ENCODE measurements around the gene HTT-AS.

HTT-AS gene

DNA sequence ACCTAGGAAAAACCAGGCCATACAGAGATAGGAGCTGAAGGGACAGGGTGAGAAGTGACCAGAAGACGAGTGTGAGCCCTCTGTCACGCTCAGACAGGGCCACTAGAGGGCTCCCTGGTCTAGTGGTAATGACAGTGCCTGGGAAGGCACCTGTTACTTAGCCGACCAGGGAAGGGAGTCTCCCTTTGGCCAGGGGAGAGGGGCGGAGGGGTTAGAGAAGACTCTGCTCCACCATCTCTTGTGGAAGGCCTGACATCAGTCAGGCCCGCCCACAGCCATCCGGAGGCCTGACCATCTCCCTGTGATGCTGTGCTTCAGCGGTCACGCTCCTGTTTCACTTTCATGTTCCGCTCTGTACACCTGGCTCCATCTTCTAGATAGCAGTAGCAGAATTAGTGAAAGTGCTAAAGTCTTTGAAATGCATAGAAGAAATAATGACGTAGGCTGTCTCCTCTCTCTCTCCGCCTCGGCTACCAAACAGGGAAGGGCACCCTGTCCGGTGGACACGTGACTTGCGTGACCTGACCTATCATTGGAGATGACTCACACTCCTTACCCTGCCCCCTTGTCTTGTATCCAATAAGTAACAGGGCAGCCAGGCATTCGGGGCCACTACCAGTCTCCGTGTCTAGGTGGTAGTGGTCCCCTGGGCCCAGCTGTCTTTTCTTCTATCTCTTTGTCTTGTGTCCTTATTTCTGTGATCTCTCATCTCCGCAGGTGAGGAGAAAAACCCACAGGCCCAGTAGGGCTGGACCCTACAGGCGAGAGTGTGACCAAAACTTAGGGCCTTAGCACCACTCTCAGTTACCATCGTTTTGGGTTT lies 26.7 kb downstream of the HTT-AS start:
- Histone ChIP-seq H3K4me2 (ENCODE audit: low read depth, low read length, poor library complexity, severe bottlenecking) (peak overlapping the region; percentile 60), H3K27me3 (ENCODE audit: insufficient read depth, low read length, poor library complexity, severe bottlenecking) (no peaks in the 10 kb centered on the region), H2AFZ (ENCODE audit: low read length) (peak overlapping the region; percentile 87), H3K9ac (ENCODE audit: low read depth, low read length, poor library complexity, severe bottlenecking) (no peak overlapping the region), H4K20me1 (ENCODE audit: insufficient read depth, low read length, poor library complexity, severe bottlenecking) (no peaks in the 10 kb centered on the region), H3K4me1 (ENCODE audit: insufficient read depth, low read length, poor library complexity, severe bottlenecking) (peaks cover 9% of the 10 kb centered on the region), H3K9me2 (replicated peaks; ENCODE audit: low read depth, low read length) (no peaks in the 10 kb centered on the region), H3K36me3 (ENCODE audit: insufficient read depth, low read length) (no peaks in the 10 kb centered on the region), H3K4me3 (ENCODE audit: low read length, poor library complexity, severe bottlenecking) (peak overlapping the region; percentile 48), H3F3A (ENCODE audit: low read depth) (no peaks in the 10 kb centered on the region), H3K79me2 (ENCODE audit: insufficient read depth, low read length) (no peaks in the 10 kb centered on the region), H3K9me3 (ENCODE audit: insufficient read depth, low read depth, low read length) (no peaks in the 10 kb centered on the region)
- TF ChIP-seq, protein P1, sequence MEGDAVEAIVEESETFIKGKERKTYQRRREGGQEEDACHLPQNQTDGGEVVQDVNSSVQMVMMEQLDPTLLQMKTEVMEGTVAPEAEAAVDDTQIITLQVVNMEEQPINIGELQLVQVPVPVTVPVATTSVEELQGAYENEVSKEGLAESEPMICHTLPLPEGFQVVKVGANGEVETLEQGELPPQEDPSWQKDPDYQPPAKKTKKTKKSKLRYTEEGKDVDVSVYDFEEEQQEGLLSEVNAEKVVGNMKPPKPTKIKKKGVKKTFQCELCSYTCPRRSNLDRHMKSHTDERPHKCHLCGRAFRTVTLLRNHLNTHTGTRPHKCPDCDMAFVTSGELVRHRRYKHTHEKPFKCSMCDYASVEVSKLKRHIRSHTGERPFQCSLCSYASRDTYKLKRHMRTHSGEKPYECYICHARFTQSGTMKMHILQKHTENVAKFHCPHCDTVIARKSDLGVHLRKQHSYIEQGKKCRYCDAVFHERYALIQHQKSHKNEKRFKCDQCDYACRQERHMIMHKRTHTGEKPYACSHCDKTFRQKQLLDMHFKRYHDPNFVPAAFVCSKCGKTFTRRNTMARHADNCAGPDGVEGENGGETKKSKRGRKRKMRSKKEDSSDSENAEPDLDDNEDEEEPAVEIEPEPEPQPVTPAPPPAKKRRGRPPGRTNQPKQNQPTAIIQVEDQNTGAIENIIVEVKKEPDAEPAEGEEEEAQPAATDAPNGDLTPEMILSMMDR (conservative IDR thresholded peaks at IDR 0.05; ENCODE audit: low read length) = peak; percentile 67
- TF ChIP-seq EZH2phosphoT487 (IDR thresholded peaks at IDR 0.05; ENCODE audit: borderline replicate concordance) = no peak

DNA sequence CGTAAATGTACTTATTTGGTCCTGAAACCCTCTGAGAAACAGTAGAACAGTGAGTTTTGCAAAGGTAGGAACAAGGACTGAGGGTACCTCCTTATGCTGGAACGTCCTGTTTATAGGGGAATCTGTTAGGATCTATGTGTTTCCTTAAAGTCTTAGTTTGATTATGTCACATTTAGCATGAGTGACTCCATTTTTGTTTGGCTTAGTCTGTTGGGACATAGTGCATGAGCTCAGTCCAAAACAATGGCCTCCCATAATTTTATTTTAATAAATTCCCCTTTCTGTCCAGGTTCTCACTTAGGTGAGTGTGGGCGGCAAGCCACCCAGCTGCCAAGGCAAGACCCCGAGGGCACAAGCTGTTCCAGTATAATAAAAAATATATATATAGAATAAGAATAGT lies 27.7 kb downstream of the HTT-AS start:
- H4K20me1 ChIP-seq (ENCODE audit: insufficient read depth, low read length, poor library complexity, severe bottlenecking) = no peaks in the 10 kb centered on the region
- no peaks in the 10 kb centered on the region for H3K36me3 ChIP-seq (ENCODE audit: insufficient read depth, low read length)
- H3F3A ChIP-seq (ENCODE audit: low read depth) = no peaks in the 10 kb centered on the region
- H3K9me2 ChIP-seq (replicated peaks; ENCODE audit: low read depth, low read length) = no peaks in the 10 kb centered on the region
- no peak overlapping the region for H2AFZ ChIP-seq (ENCODE audit: low read length)
- no peaks in the 10 kb centered on the region for H3K27me3 ChIP-seq (ENCODE audit: insufficient read depth, low read length, poor library complexity, severe bottlenecking)
- H3K4me2 ChIP-seq (ENCODE audit: low read depth, low read length, poor library complexity, severe bottlenecking) = no peak overlapping the region
- H3K4me1 ChIP-seq (ENCODE audit: insufficient read depth, low read length, poor library complexity, severe bottlenecking) = peaks cover 13% of the 10 kb centered on the region
- TF ChIP-seq EZH2phosphoT487 (IDR thresholded peaks at IDR 0.05; ENCODE audit: borderline replicate concordance) = no peak
- TF ChIP-seq, protein P1 (conservative IDR thresholded peaks at IDR 0.05; ENCODE audit: low read length) = no peak
- H3K4me3 ChIP-seq (ENCODE audit: low read length, poor library complexity, severe bottlenecking) = no peak overlapping the region
- no peak overlapping the region for H3K9ac ChIP-seq (ENCODE audit: low read depth, low read length, poor library complexity, severe bottlenecking)
- no peaks in the 10 kb centered on the region for H3K79me2 ChIP-seq (ENCODE audit: insufficient read depth, low read length)
- H3K9me3 ChIP-seq (ENCODE audit: insufficient read depth, low read depth, low read length) = no peaks in the 10 kb centered on the region

DNA sequence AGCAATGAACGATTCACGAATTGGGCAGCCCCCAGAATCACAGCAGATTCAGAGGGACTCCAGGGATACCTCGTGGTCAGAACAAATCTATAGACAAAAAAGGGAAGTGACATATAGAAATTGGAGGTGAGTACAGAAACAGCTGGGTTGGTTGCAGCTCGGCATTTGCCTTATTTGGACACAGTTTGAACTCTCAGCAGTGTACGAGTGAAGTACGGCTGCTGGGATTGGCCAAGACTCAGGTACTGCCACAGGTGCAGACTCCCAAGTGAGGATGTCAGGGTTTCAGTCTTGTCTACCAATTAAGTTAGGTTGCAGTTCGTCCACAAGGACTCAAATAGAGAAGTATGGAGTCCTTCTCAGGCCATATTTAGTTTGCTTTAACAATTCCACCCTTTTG lies 28.2 kb downstream of the HTT-AS start:
- Histone ChIP-seq H3K4me2 (ENCODE audit: low read depth, low read length, poor library complexity, severe bottlenecking) (no peak overlapping the region), H3K36me3 (ENCODE audit: insufficient read depth, low read length) (no peaks in the 10 kb centered on the region), H4K20me1 (ENCODE audit: insufficient read depth, low read length, poor library complexity, severe bottlenecking) (no peaks in the 10 kb centered on the region), H3K9ac (ENCODE audit: low read depth, low read length, poor library complexity, severe bottlenecking) (no peak overlapping the region), H3K27me3 (ENCODE audit: insufficient read depth, low read length, poor library complexity, severe bottlenecking) (no peaks in the 10 kb centered on the region), H3K4me1 (ENCODE audit: insufficient read depth, low read length, poor library complexity, severe bottlenecking) (peaks cover 13% of the 10 kb centered on the region), H3K79me2 (ENCODE audit: insufficient read depth, low read length) (no peaks in the 10 kb centered on the region), H3K9me2 (replicated peaks; ENCODE audit: low read depth, low read length) (no peaks in the 10 kb centered on the region), H3K4me3 (ENCODE audit: low read length, poor library complexity, severe bottlenecking) (no peak overlapping the region), H2AFZ (ENCODE audit: low read length) (no peak overlapping the region), H3F3A (ENCODE audit: low read depth) (no peaks in the 10 kb centered on the region), H3K9me3 (ENCODE audit: insufficient read depth, low read depth, low read length) (no peaks in the 10 kb centered on the region)
- TF ChIP-seq EZH2phosphoT487 (IDR thresholded peaks at IDR 0.05; ENCODE audit: borderline replicate concordance) = no peak
- TF ChIP-seq, protein P1 (conservative IDR thresholded peaks at IDR 0.05; ENCODE audit: low read length) = no peak

All from Loucy (cell line).